8988T (cell line): Measurements from ENCODE around the gene DGUOK.
A peak's percentile ranks its signal among the peaks of the same experiment; 100 is the strongest.
"Not testable (repeated sequence)": the region's sequence is repeated elsewhere in the genome, so short reads cannot be mapped to it uniquely, and the experiment has no call there.

Experiments
- DNase-seq: peaks from one replicate; pipeline ENCODE4 v3.0.0; 2011

Gene DGUOK

DNA sequence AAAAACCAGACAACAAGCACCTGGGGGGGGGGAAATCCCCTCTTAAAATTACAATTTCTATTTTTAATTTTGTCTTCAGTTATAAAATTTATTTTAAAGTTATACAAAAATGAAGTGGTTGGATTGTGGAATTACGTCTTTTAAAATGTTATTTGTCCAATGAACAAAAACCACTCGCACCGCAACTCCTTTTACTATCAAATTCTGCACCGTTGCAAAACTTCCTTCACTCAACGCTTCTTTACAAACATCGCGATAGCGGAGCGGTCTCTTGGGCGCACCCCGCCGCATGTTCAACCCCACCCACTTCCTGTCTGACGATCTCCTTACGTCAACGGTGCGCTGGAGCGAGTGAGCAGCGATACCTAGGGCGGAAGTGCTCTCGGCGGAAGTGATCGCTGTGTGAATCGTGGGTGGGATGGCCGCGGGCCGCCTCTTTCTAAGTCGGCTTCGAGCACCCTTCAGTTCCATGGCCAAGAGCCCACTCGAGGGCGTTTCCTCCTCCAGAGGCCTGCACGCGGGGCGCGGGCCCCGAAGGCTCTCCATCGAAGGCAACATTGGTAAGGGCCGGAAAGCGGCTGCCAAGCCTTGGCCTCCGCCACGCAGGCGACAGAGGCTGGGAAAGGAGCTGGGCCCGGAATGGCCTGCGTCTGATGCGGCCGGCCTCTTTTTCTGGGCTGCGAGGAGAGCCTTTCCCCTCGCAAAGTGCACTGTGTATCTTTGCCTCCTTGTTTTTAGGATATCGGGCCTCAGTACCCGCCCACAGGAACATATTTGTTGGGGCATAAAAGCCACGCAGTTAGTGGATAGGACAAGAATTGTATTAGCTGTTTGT lies at the start of gene DGUOK:
Gene DGUOK (plus strand): TSS at position 388 of the 835 bp plus-strand sequence. CDS start 31 bp downstream, at position 419.
- peak; percentile 48 for DNase-seq

DNA sequence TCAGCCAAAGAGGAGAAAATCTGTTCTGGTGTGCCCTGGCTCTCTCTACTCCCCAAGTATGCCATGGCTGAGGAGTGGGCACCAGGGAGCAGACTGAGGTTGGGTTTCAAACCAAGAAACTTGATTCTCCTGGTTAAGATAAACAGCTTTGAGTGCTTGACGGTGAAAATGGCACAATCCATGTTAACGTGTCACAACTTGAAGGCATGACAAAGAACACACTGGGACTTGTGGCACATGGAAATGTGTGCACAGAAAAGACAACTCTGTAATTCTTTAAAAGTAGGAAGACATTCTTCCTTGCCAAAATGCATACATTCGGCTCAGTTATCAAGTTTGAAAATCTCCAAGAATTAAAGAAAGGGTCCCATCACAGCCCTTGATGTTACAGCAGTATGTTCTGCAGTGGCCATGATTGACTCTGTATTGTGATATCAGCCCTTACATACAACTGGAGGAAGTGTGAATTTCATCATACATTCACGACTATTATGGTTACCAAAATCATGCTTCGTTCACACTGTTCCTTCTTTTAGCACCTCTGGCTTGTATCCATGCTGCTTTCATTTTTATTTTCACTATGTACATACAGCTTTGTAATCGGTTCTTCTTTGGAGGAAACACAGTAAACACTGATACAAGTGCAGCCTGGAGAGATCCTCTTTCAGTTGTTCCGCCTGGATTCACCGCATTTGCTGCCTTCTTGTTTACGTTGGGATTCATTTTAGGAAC lies 49.4 kb upstream of the DGUOK start:
- DNase-seq = no peak

DNA sequence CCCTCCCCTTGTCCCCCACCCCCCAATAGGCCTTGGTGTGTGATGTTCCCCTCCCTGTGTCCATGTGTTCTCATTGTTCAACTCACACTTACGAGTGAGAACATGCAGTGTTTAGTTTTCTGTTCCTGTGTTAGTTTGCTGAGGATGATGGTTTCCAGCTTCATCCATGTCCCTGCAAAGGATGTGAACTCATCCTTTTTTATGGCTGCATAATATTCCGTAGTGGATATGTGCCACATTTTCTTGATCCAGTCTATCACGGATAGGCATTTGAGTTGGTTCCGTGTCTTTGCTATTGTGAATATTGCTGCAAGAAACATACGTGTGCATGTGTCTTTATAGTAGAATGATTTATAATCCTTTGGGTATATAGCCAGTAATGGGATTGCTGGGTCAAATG lies 48.7 kb upstream of the DGUOK start:
- not testable (repeated sequence) for DNase-seq

DNA sequence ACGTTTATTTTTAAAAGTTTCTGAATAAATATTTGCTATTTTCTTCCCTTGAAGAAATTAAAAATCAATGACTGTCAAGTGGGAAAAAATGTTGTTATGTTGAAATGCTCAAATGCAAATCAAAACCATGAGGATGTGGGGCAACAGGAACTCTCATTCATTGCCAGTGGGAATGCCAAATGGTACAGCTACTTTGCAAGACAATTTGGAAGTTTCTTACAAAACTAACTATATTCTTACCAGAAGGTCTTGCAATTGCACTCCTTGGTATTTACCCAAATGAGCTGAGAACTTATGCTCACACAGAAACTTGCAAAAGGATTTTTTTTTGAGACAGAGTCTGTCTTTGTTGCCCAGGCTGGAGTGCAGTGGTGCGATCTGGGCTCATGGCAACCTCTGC lies 41.3 kb upstream of the DGUOK start:
- no peak for DNase-seq

DNA sequence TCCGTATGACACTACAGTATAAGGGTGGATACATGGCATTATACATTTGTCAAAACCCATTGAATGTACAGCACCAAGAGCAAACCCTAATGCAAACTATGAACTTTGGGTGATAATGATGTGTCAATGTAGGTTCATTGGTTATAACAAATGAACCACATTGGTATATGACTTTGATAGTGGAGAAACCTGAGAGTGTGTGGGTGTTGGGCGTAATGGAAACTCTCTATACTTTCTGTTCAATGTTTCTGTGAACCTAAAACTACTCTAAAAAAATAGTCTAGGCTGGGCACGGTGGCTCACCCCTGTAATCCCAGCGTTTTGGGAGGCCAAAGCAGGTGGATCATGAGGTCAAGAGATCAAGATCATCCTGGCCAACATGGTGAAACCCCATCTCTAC lies 40.3 kb upstream of the DGUOK start:
- DNase-seq = no peak

DNA sequence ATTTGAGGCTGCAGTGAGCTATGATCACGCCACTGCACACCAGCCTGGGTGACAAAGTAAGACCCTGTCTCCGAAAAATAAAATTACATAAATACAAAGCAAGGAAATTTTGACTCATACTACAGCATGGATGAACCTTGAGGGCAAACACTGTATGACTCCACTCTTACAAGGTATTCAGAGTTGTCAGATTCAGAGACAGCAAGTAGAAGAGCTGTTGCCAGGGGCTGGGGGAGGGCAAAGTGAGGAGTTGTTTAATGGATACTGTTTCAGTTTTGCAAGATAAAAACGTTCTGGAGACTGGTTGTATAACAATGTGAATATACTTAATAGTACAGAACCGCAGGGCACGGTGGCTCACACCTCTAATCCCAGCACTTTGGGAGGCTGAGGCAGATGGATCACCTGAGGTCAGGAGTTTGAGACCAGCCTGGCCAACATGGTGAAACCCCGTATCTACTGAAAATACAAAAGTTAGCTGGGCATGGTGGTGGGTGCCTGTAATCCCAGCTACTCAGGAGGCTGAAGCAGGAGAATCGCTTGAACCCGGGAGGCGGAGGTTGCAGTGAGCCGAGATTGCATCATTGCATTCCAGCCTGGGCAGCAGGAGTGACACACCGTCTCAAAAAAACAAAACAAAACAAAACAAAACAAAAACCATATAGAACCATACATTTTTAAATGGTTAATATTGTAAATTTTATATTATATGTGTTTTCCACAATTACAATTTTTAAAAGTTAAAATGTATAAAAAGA lies 38.9 kb upstream of the DGUOK start:
- not testable (repeated sequence) for DNase-seq

DNA sequence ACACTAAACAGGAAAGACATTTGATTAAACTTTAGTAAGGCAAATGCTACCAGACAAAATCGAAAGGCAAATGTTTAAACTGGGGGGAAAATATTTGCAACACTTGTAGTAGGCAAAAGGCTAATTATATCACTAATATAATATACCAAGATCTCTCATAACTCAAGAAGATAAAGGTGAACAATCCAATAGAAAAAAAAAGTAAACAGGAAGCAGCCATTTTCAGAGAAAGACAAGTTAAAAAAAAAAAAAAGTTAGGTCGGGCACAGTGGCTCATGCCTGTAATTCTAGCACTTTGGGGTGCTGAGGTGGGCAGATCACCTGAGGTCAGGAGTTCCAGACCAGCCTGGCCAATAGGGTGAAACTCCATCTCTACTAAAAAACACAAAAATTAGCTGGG lies 38.3 kb upstream of the DGUOK start:
- no peak for DNase-seq

DNA sequence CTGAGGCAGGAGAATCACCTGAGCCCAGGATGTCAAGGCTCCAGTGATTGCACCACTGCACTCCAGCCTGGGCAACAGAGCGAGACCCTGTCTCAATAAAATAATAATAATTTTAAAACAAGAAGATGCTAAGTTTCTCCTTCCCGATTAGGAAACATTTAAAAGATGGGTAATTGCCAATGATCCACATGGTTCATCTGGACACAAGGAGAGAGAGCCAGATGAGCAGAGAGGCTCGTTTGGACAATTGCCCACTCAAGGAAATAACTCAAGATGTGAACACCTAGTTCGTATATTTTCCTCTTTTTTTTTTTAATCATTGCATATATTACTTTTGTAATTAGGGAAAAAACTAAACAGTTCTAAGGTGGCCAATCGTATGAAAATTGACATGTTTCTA lies 37.5 kb upstream of the DGUOK start:
- no peak for DNase-seq

DNA sequence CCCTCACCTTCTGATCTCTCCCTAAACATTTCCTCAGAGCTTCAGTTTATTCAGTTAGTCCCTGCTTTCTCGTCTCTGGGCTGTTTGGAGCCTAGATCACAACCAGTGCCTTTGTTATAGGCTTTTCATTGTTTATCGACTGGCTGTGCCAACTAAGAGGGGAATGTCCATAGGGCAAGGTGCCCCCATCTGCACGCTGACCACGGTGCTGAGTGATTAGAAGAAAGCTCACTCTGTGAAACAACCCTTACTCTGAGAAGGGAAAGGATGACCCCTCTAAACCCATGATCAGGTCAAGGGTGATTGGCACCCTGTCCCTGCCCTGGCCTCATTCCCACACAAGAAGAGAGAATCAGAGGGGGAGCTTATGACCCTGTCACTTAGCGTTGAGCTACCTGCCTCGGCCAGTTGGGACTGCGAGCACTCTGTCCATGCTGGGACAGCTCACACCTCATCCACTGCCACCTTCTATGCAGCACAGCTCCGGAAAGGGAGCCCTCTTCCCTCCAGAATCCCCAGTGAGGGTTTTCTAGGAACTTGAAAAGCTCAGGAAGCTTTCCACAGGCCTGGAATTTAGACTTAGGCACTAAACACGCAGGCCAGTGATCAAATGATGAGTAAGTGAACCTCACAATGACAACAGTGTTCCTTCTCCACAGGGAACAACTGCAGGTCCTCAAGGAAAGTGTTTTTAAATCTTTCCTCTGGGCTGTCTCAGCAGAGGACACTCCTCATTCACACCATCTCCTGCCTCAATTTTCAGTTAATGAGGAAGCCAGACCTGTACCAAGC lies 36.2 kb upstream of the DGUOK start:
- DNase-seq = no peak

DNA sequence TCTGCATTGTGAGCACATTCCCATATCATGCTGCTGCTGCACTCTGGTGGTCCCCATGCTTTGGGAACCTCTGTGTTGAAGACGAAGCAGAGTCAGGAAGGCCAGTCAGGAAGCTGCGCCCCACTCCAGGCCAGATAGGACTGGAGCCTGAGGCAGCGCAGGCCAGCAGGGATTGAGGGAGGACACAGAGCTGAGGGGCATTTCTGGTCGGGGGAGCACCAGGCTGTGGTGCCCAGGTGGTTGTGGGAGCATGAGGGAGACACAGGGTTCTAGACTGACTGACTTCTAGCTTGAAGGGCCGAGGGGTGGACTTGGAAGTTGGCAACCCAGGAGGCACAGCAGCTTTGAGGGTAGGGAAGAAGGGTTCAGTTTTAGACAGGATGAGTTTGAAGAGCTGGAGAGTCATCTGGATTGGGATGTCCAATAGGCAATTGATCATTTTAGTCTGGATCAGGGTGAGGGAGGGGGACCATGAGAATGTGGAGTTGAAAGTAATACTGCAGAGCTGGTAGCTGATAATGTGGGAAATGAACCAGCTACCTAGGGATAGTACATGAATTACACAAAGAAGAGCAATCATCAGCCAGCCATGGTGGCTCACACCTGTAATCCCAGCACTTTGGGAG lies 35.3 kb upstream of the DGUOK start:
- DNase-seq = no peak

DNA sequence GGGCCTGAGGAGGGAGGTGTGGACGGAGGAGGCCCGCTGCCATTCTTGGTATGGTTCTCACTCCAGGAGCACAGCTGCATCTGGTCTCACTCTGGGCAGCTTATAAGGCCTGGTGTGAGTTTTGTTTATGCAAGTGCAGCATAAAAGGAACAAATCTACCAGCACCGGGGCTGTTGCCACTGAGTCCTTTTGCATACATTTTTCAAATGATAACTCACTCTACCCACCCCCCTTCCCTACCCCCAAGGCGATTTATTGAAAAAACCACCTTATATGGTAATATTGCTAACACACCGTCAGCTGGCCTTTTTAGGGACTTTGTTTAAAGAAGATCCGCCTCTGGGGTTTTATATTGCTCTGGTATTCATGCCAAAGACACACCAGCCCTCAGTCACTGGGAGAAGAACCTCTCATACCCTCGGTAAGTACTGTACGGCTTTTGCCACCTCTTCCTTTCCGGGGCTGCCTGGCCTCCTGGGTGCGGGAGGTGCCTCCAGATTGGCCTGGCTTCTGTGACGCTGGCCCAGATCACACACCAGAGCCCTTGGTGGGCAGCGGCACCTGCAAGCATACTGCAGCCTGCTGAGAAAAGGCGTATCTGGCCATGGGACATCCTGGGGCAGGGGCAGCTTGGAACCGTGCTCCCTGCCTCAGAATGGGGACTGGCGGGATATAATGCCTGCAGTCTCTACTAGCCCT lies 33.9 kb upstream of the DGUOK start, which contains the start of gene ACTG2:
Gene ACTG2 (plus strand): TSS at position 378 of the 699 bp plus-strand sequence. CDS start 8,304 bp downstream, outside the sequence.
- DNase-seq = no peak

DNA sequence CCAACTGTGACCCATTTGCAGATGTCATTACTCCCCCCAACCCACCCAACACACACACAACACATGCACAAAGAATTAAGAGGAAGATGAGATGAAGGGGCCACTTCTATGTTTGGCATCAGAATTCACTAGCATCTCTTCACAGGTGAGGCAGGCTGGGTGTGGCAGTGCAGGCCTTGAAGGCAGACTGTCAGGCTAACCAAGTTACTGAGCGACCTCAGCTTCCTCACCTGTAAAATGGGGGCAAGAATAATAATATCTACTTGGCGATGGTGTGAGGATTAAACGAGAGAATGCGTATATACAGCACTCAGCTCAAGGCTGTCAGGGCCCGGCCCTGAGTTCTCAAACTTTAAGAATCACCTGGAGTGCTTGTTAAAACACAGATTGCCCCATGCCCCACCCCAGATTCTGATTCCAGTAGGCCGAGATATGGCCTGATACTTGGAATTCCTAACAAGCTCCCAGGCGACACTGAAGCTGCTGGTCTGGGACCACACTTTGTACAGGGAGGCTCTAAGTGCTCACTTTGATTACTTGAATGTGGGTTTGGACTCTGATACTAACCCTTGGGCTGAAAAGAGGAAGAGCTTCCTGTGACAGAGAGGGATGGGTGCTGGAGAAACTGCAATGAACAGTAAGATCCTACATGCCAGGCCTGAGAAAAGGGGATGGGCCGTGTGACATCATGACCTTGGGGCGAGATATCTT lies 32.8 kb upstream of the DGUOK start:
- DNase-seq = no peak

DNA sequence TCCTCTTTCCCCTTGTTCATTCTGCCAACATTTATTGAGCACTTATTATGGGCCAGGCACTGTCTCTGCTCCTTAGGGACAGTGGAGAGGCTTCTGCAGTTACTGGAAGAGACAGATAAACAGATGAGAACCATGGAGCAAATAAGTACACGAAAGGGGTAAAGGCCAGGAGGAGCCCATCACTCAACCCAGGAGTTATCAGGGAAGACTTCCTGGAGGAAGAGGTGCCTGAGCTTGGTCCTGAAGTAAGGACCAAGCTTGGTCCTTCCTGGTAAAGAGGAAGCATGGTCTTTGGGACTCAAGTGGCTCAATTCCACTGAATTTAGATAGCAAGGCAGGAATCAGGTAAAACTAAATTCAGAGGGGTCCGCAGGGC lies 32.2 kb upstream of the DGUOK start:
- no peak for DNase-seq

DNA sequence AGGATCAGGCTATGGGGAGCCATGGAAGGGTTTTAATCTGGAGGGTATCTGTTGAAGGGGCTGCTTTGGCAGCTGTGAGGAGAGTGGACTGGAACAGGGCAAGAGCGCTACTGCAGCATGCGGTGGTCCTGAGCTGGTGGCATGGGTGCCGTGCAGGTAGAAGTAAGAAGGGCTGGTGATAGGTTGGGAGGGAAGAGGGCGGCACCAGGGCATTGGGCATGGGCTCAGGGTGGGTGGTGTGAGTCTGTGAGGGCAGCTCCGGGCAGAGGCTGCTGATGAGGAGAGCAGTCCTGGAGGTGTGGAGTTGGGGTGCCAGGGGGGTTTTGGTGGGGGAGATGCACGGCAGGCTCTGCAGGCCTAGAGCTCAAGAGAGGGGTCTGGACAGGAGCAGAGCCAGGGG lies 31.8 kb upstream of the DGUOK start:
- no peak for DNase-seq

DNA sequence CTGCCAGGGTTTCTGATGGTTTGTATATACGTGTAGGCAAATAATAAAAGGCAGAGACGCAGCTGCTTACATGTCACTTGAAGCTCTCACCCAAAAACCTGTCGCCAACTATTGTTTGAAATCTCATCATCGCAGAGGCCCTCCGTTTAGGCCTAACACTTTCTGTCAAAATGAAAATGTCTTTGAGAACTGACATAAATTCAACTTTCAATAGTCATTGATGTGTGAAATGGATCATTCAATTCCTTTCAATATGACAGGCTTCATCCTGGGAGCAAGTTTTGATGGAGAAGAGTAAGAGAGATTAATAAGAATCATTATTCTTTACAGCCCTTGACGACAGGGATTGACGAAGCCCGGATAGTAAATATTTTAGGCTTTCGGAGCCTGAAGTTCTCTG lies 31.2 kb upstream of the DGUOK start:
- no peak for DNase-seq

DNA sequence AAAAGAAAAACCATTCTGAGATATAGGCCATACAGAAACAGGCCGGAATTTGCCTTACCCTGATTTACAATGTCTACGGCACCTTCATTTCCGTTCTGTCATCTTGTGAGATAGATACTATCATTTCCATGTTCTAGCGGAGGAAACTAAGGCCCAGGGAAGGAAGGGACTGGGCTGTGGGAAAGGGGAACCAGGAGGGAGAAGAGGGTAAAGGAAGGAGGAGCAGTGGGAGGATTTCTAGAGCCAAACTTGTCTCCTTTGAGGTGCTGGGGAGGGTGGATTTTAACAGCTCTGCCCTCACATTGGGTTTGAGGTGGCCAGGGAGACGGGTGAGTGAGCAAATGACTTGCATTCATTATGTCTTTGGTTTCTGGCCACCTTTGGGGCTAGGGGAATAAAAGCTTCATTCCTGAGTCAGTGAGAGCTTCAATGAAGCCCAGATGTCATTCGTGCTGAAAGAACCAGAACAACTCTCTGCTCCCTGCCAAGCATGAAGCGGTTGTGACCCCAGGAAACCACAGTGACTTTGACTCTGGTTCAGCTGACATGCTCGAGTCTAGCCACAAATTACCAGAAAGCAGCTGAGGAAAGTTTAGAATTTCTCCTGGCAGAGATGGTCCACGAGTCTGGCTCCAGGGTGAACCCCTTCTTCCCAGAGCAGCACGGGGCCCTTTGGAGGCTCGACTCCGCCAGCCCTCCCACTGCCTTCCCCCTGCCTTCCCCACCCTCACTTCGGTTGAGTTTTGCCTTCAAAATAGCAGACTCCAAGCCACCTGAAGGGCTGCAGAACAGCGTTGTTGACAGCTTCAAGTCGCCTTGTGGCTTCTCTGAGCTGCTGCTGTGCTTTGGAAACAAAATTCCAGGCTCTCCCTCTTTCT lies 30.1 kb upstream of the DGUOK start:
- no peak for DNase-seq

DNA sequence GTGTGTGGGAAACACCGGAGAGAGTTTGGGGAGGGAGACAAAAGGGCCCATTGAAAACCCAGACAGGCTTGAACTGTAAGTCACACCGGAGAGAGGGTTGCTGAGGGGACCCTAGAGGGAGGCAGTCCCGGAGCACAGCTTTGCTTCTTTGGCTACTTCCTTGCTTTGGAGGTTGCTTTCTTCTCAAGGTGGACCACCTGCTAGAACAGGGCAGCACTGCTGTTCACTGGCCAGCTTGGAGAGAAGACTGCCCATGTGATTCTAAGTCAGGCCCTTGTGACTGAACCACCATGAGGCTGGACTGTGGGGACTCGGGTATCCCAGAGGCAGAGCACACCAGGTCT lies 29.5 kb upstream of the DGUOK start:
- DNase-seq = no peak

DNA sequence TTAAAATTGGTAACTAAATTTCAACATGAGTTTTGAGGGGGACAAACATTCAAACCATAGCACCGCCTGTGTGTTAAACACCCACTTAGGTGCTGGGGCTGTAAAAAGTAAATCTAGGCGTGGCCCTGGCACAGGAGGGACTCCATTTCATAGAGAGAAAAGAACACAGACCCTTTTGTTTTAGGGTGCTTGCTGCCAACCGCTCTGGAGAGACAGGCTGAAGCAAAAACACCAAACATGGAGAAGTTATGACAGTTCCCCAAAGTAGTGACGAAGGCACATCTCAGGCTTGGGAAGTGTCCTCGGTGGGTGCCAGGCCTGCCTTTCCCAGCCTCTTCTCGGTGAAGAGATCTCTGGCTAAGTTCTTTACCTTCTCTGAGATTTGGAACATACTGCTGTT lies 28.7 kb upstream of the DGUOK start:
- no peak for DNase-seq

DNA sequence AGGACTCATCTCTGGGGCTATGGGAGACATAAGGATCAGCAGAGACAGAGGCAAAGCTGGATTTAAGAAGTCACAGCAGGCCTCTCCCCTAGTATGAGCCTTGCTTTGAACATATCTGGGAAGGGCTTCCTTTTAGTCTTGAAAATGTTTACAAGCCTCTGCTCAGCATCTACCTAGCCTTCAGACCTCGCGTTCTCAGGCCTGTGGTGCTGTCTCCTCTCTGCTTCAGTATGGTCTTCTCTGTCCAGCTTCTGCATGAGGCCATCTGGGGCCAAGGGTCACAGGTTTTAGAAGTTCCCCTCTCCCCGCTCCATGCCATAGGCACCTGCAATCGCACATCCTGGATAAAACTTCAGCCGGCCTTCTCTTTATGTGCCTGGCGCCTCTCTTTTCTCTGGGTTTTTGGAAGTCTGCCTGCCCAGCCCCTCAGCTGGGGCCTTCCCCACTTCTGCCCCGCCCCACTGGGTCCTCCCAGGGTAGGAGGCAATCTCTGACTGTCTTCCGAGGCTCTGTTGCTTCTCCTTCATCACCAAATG lies 26.8 kb upstream of the DGUOK start:
- DNase-seq = no peak

DNA sequence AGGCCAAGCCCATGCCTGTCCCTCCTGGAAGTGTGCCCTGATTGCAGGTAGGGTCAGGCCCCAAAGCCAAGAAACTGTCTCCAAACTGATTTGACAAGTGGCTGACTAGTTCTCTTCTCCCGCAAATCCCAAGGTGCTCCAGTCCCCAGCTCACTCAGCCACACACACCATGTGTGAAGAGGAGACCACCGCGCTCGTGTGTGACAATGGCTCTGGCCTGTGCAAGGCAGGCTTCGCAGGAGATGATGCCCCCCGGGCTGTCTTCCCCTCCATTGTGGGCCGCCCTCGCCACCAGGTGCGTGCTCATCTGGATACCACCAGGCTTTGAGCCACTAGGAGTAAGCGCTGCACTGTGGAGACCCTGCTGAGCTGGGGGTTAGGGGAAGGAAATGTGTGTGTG lies 25.5 kb upstream of the DGUOK start:
- no peak for DNase-seq
